IMR-90 (cell line): ENCODE measurements around the gene TBC1D22B. TPM values are rescaled to one million over a fixed set of nuclear protein-coding genes. Genes with fewer than 3 reads are reported as not detected.

Experiments
- ATAC-seq: fragments of 200-7000 bp; cut with Tn5 transposase; 2 replicates; pipeline ENCODE4 v1.9.1; 2020; ENCODE audit warnings: low read depth, mild to moderate bottlenecking, moderate library complexity
- BruUV-seq: library from RNA; stranded (reverse); fragments of 400-500 nt; replicated peaks from 2 replicates; lab custom pipeline; 2021; lab: Mats Ljungman, UMichigan
- CTCF ChIA-PET: fragments of 300-600 bp; formaldehyde crosslinking; extraction: SDS; loops from one replicate; lab custom pipeline; 2021; ENCODE audit warnings: antibody characterized with exemption; lab: Yijun Ruan, JAX
- POLR2A ChIA-PET: fragments of 300-600 bp; sonication (Branson Sonifier 250); formaldehyde crosslinking; loops from one replicate; lab custom pipeline; 2022; ENCODE audit warnings: antibody characterized with exemption; ENCODE audit not compliant: unreplicated experiment; lab: Charles Lee
- DNase-seq: peaks from one replicate; pipeline ENCODE4 v3.0.0; 2013
- H2AFZ ChIP-seq: replicated peaks from 2 replicates; pipeline ENCODE3; 2013; ENCODE audit warnings: low read length, mild to moderate bottlenecking; ENCODE audit not compliant: poor library complexity
- H2AK5ac ChIP-seq: 2 replicates; pipeline ENCODE4 v1.6.1; 2013; ENCODE audit warnings: low read depth, low read length, inconsistent platforms
- H2AK9ac ChIP-seq: replicated peaks from 2 replicates; pipeline ENCODE3; 2013; ENCODE audit warnings: mild to moderate bottlenecking, low read depth, low read length, moderate library complexity; ENCODE audit not compliant: poor library complexity
- H2BK120ac ChIP-seq: 2 replicates; pipeline ENCODE4 v1.6.1; 2013; ENCODE audit warnings: low read depth, low read length, inconsistent platforms
- H2BK15ac ChIP-seq: 3 replicates; pipeline ENCODE4 v1.6.1; 2013; ENCODE audit warnings: low read depth, low read length, inconsistent platforms
- H2BK20ac ChIP-seq: 2 replicates; pipeline ENCODE4 v1.6.1; 2013; ENCODE audit warnings: low read depth, mild to moderate bottlenecking, inconsistent platforms, low read length, moderate library complexity
- H2BK5ac ChIP-seq: 2 replicates; pipeline ENCODE4 v1.6.1; 2013; ENCODE audit warnings: mild to moderate bottlenecking, low read depth, low read length, inconsistent platforms; ENCODE audit not compliant: poor library complexity, severe bottlenecking
- H3K14ac ChIP-seq: replicated peaks from 2 replicates; pipeline ENCODE4 v1.6.1; 2013; ENCODE audit warnings: low read depth, low read length, inconsistent platforms
- H3K18ac ChIP-seq: 2 replicates; pipeline ENCODE4 v1.6.1; 2013; ENCODE audit warnings: low read depth, low read length, control low read depth
- H3K23ac ChIP-seq: 2 replicates; pipeline ENCODE4 v1.6.1; 2013; ENCODE audit warnings: low read depth, low read length, inconsistent platforms
- H3K27ac ChIP-seq: 2 replicates; pipeline ENCODE4 v1.5.1; 2013; ENCODE audit warnings: mild to moderate bottlenecking, control low read depth, low read length; ENCODE audit not compliant: insufficient read depth
- H3K27me3 ChIP-seq: 2 replicates; pipeline ENCODE4 v1.6.1; 2013; ENCODE audit warnings: low read length; ENCODE audit not compliant: control insufficient read depth, insufficient read depth
- H3K36me3 ChIP-seq: 2 replicates; pipeline ENCODE4 v1.6.1; 2013; ENCODE audit warnings: low read length, mixed read lengths; ENCODE audit not compliant: control insufficient read depth, insufficient read depth
- H3K4ac ChIP-seq: 2 replicates; pipeline ENCODE4 v1.6.1; 2013; ENCODE audit warnings: low read depth, low read length, inconsistent platforms
- H3K4me1 ChIP-seq: 2 replicates; pipeline ENCODE4 v1.6.1; 2013; ENCODE audit warnings: low read length, mixed read lengths; ENCODE audit not compliant: control insufficient read depth, insufficient read depth
- H3K4me2 ChIP-seq: 2 replicates; pipeline ENCODE4 v1.6.1; 2013; ENCODE audit warnings: low read depth, mild to moderate bottlenecking, control low read depth, low read length, moderate library complexity
- H3K4me3 ChIP-seq: 2 replicates; pipeline ENCODE4 v1.5.1; 2013; ENCODE audit warnings: low read depth, mild to moderate bottlenecking, control low read depth, low read length, moderate library complexity; ENCODE audit not compliant: insufficient read depth
- H3K56ac ChIP-seq: 2 replicates; pipeline ENCODE4 v1.6.1; 2013; ENCODE audit warnings: low read length, inconsistent platforms; ENCODE audit not compliant: insufficient read depth; ENCODE audit errors: extremely low read depth
- H3K79me1 ChIP-seq, 2 experiments: 2 replicates each; pipeline ENCODE4 v1.6.1; 2013; ENCODE audit warnings: low read length in 2 of 2, inconsistent platforms in 1 of 2, low read depth in 1 of 2
- H3K9ac ChIP-seq: 2 replicates; pipeline ENCODE4 v1.6.1; 2013; ENCODE audit warnings: low read depth, low read length, control low read depth
- H3K9me1 ChIP-seq: 2 replicates; pipeline ENCODE4 v1.6.1; 2013; ENCODE audit warnings: low read length, inconsistent platforms; ENCODE audit not compliant: insufficient read depth
- H3K9me3 ChIP-seq: 2 replicates; pipeline ENCODE4 v1.6.1; 2013; ENCODE audit warnings: low read length; ENCODE audit not compliant: control insufficient read depth, insufficient read depth
- H4K20me1 ChIP-seq: 2 replicates; pipeline ENCODE4 v1.6.1; 2013; ENCODE audit warnings: low read length, inconsistent platforms; ENCODE audit not compliant: insufficient read depth
- H4K5ac ChIP-seq: 2 replicates; pipeline ENCODE4 v1.6.1; 2013; ENCODE audit warnings: mild to moderate bottlenecking, low read depth, low read length, control low read depth
- H4K8ac ChIP-seq, 2 experiments: 2 replicates each; pipeline ENCODE4 v1.6.1; 2013; ENCODE audit warnings: low read depth in 2 of 2, low read length in 2 of 2, control low read depth in 1 of 2, inconsistent platforms in 1 of 2
- H4K91ac ChIP-seq: 2 replicates; pipeline ENCODE4 v1.6.1; 2013; ENCODE audit warnings: low read depth, low read length, inconsistent platforms; ENCODE audit not compliant: insufficient read depth
- MAFK ChIP-seq: IDR thresholded peaks from 2 replicates; pipeline ENCODE4 v1.6.1; 2012; ENCODE audit warnings: low read depth, low read length, improper control_type of control experiment
- WGBS, 2 experiments: methylation state at CpG; one replicate each; pipeline versions ENCODE4 v1.1.5 to v1.1.7; 2013; ENCODE audit warnings: missing lambda C conversion rate in 2 of 2; ENCODE audit not compliant: insufficient read length in 1 of 2; ENCODE audit errors: extremely low coverage in 2 of 2; 5-methylcytosine and 5-hydroxymethylcytosine counted together
- dilution Hi-C: fragments of 300-500 bp; cut with HindIII; formaldehyde crosslinking; loops from one replicate; pipeline ENCODE4 v1.14.3; 2018; ENCODE audit warnings: low sequenced_read_pairs; ENCODE audit not compliant: unreplicated experiment
- in situ Hi-C: fragments of 300-500 bp; cut with MboI; formaldehyde crosslinking; loops from 3 replicates; pipeline ENCODE4 v1.14.3; 2019; ENCODE audit warnings: low sequenced_read_pairs, inconsistent platforms, mixed read lengths
- intact Hi-C: fragments of 100-400 bp; cut with micrococcal nuclease; formaldehyde crosslinking; loops from 2 replicates; pipeline ENCODE4 v1.10.0; 2022
- polyA plus RNA-seq, 3 experiments: library from polyadenylated mRNA; depleted of rRNA; stranded (reverse); fragments of >200 nt; gene quantifications; 2 replicates each; pipeline ENCODE4 v1.2.3, GENCODE V29; 2012; ENCODE audit warnings: low replicate concordance in 1 of 3
- total RNA-seq: library from RNA; depleted of rRNA; stranded (reverse); fragments of >200 nt; gene quantifications from 2 replicates; pipeline ENCODE4 v1.2.3, GENCODE V29; 2012

The TBC1D22B gene
- total and polyA plus RNA-seq, 2 of the 4 experiments (the other 2 are of a cell fraction), result 6.6 to 7.5 TPM

DNA sequence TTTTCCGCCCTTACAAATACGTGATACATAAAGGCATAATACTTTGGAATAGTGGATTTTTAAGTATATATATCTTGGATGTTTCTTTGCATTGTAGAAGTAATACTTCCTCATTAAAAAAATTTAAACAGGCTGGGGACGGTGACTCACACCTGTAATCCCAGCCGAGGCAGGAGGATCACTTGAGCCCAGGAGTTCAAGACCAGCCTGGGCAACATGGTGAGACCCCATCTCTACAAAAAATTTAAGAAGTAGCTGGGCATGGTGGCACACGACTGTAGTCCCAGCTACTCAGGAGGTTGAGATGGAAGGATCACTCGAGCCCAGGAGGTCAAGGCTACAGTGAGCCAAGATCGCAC lies 57.6 kb downstream of the TBC1D22B start:
- no peak overlapping the region for H3K4me2 ChIP-seq
- DNase-seq (no peak), ATAC-seq (no peak)
- ChIA-PET CTCF (interaction anchor here (1.5 kb wide), 3 partner anchors 9 to 105 kb away, joined by 3 to 6 read pairs (median 4); no protein-coding TSS in a partner anchor), POLR2A (no interaction called here)
- no peak overlapping the region for H3K9ac ChIP-seq
- no peak overlapping the region for H3K56ac ChIP-seq
- WGBS, 2 experiments, result no CpG with 5 or more reads among the region's 7 CpGs
- intact Hi-C loops (no loop called here), dilution Hi-C loops (no loop called here), in situ Hi-C loops (no loop called here)
- H3K4ac ChIP-seq, result no peak overlapping the region
- no peak overlapping the region for H2BK120ac ChIP-seq
- no peak overlapping the region for H4K91ac ChIP-seq
- no peak overlapping the region for H3K27ac ChIP-seq
- no peaks in the 10 kb centered on the region for H3K9me3 ChIP-seq
- H4K20me1 ChIP-seq, result peaks cover 9% of the 10 kb centered on the region; the same call in 1 of the 2 replicates
- no peak overlapping the region for H2BK5ac ChIP-seq
- no TSS peak for BruUV-seq
- peaks cover 0 to 7% of the 10 kb centered on the region in 2 experiments; a peak in 2 of 4 replicates for H3K79me1 ChIP-seq
- H2AK9ac ChIP-seq, result no peak overlapping the region
- H2BK15ac ChIP-seq, result no peak overlapping the region
- no peak overlapping the region for H2BK20ac ChIP-seq
- no peak overlapping the region for H4K8ac ChIP-seq
- H3K4me3 ChIP-seq, result no peak overlapping the region
- H3K18ac ChIP-seq, result no peak overlapping the region
- H3K9me1 ChIP-seq, result peaks cover 24% of the 10 kb centered on the region
- peaks cover 55% of the 10 kb centered on the region for H3K36me3 ChIP-seq
- no peak overlapping the region for H2AK5ac ChIP-seq
- H2AFZ ChIP-seq, result no peak overlapping the region
- no peak for TF ChIP-seq MAFK
- H4K5ac ChIP-seq, result no peak overlapping the region
- H3K27me3 ChIP-seq, result no peaks in the 10 kb centered on the region
- peaks cover 11% of the 10 kb centered on the region for H3K4me1 ChIP-seq
- no peak overlapping the region for H3K23ac ChIP-seq
- H3K14ac ChIP-seq, result no peak overlapping the region
